Measurements from ENCODE around the gene TFAP2A.

DNA sequence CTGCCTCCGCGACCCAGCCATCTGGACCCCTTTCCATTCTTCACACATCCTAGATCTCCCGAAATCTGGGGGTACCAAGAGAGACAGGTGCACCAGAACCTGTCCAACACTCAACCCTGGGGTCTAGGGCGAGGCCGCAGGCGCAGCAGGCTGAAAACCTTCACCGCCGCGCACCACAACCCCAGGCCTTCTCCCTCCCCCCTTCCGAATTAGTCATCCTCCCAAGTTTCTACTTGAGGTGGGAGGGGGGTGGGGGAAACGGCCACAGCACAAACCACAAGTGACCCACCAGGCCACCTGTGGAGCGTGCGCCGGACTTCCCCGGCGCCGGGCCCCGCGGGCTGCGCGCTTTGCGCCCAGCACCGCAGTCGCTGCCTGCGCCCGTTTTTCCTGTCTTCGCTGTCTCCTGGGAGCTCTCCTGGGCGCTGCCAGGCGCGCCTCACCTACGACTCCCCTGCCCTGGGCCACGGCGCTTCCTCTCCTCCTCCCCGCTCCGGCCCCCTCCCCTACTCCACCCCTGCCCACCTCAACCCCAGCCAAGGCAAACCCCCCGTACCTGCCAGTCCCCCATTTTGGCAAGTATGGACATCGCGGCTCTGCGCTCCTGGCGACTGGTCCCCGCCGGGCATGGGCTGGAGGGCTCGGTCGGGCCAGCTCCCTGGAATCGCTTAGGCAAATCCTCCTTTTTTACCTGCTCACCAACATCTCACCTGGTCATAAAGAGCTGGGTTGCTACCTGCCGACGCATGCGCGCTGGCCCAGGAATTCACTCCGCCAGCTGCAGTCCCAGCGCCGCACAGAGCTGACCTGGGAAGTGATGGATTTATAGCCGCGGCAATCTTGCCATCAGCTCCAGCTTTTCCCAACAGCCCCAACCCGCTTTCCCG lies 4.2 kb upstream of the TFAP2A start:
- TF ChIP-seq POLR2AphosphoS5 (IDR thresholded peaks at IDR 0.05; ENCODE audit: low read depth, low read length) (no peak), SIN3A (IDR thresholded peaks at IDR 0.05; ENCODE audit: borderline replicate concordance, insufficient read depth, low read length) (no peak), REST (IDR thresholded peaks at IDR 0.05; ENCODE audit: insufficient read depth in 1 of 2, low read depth in 2 of 2, low read length in 2 of 2) (no peak)

Measured in PFSK-1 (cell line).